ENCODE measurements around the gene ATRNL1. TPM values are rescaled to one million over a fixed set of nuclear protein-coding genes. Genes with fewer than 3 reads are reported as not detected.

Gene ATRNL1
- total RNA-seq, 1 experiment from 2014 or later = 28.7 TPM

DNA sequence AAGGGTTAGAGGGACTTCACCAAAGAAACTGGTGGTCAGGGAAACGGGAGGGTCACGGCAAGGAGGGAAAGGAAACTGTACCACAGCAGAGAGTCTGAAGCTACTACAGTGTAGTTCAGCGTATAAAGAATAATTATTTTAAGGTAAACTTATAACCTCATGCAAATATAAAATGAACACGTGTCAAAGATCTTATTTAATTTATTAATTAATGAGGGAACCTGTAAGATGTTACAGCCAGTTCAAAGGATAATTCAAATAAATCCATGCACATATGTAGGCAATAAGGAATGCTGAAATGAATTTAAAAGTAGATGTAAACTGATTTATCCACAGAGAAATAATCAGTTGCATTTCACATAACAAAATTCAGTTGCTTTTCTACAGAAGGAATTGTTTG, 49.4 kb upstream of the ATRNL1 start:
- DNase-seq (ENCODE audit: low spot score) = no peak
- H3K36me3 Mint-ChIP-seq = peaks cover 5% of the 10 kb centered on the region
- no peak overlapping the region for H3K4me3 Mint-ChIP-seq
- no peak for ATAC-seq
- no peak overlapping the region for H3K27ac Mint-ChIP-seq
- POLR2A ChIA-PET = no interaction called here
- H3K27me3 Mint-ChIP-seq (ENCODE audit: low read depth) = no peaks in the 10 kb centered on the region; the same call in 1 of the 2 replicates
- peaks cover 7% of the 10 kb centered on the region; the same call in 1 of the 2 replicates for H3K4me1 Mint-ChIP-seq
- TF ChIP-seq, protein P1, sequence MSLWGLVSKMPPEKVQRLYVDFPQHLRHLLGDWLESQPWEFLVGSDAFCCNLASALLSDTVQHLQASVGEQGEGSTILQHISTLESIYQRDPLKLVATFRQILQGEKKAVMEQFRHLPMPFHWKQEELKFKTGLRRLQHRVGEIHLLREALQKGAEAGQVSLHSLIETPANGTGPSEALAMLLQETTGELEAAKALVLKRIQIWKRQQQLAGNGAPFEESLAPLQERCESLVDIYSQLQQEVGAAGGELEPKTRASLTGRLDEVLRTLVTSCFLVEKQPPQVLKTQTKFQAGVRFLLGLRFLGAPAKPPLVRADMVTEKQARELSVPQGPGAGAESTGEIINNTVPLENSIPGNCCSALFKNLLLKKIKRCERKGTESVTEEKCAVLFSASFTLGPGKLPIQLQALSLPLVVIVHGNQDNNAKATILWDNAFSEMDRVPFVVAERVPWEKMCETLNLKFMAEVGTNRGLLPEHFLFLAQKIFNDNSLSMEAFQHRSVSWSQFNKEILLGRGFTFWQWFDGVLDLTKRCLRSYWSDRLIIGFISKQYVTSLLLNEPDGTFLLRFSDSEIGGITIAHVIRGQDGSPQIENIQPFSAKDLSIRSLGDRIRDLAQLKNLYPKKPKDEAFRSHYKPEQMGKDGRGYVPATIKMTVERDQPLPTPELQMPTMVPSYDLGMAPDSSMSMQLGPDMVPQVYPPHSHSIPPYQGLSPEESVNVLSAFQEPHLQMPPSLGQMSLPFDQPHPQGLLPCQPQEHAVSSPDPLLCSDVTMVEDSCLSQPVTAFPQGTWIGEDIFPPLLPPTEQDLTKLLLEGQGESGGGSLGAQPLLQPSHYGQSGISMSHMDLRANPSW (CRISPR knock-in tag; conservative IDR thresholded peaks at IDR 0.05; ENCODE audit: low read depth) = no peak
- no peak for TF ChIP-seq SMAD3 (CRISPR knock-in tag; IDR thresholded peaks at IDR 0.05; ENCODE audit: borderline replicate concordance)
- TF ChIP-seq, protein P2, sequence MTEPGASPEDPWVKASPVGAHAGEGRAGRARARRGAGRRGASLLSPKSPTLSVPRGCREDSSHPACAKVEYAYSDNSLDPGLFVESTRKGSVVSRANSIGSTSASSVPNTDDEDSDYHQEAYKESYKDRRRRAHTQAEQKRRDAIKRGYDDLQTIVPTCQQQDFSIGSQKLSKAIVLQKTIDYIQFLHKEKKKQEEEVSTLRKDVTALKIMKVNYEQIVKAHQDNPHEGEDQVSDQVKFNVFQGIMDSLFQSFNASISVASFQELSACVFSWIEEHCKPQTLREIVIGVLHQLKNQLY (CRISPR knock-in tag; IDR thresholded peaks at IDR 0.05) = no peak
- TF ChIP-seq ZNF121 (CRISPR knock-in tag; IDR thresholded peaks at IDR 0.05) = no peak
- TF ChIP-seq, protein P3, sequence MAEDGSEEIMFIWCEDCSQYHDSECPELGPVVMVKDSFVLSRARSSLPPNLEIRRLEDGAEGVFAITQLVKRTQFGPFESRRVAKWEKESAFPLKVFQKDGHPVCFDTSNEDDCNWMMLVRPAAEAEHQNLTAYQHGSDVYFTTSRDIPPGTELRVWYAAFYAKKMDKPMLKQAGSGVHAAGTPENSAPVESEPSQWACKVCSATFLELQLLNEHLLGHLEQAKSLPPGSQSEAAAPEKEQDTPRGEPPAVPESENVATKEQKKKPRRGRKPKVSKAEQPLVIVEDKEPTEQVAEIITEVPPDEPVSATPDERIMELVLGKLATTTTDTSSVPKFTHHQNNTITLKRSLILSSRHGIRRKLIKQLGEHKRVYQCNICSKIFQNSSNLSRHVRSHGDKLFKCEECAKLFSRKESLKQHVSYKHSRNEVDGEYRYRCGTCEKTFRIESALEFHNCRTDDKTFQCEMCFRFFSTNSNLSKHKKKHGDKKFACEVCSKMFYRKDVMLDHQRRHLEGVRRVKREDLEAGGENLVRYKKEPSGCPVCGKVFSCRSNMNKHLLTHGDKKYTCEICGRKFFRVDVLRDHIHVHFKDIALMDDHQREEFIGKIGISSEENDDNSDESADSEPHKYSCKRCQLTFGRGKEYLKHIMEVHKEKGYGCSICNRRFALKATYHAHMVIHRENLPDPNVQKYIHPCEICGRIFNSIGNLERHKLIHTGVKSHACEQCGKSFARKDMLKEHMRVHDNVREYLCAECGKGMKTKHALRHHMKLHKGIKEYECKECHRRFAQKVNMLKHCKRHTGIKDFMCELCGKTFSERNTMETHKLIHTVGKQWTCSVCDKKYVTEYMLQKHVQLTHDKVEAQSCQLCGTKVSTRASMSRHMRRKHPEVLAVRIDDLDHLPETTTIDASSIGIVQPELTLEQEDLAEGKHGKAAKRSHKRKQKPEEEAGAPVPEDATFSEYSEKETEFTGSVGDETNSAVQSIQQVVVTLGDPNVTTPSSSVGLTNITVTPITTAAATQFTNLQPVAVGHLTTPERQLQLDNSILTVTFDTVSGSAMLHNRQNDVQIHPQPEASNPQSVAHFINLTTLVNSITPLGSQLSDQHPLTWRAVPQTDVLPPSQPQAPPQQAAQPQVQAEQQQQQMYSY (CRISPR knock-in tag; IDR thresholded peaks at IDR 0.05) = no peak
- TF ChIP-seq ZNF232 (CRISPR knock-in tag; IDR thresholded peaks at IDR 0.05) = no peak
- TF ChIP-seq, protein P4, sequence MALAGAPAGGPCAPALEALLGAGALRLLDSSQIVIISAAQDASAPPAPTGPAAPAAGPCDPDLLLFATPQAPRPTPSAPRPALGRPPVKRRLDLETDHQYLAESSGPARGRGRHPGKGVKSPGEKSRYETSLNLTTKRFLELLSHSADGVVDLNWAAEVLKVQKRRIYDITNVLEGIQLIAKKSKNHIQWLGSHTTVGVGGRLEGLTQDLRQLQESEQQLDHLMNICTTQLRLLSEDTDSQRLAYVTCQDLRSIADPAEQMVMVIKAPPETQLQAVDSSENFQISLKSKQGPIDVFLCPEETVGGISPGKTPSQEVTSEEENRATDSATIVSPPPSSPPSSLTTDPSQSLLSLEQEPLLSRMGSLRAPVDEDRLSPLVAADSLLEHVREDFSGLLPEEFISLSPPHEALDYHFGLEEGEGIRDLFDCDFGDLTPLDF (CRISPR knock-in tag; IDR thresholded peaks at IDR 0.05) = no peak
- TF ChIP-seq JUN (CRISPR knock-in tag; IDR thresholded peaks at IDR 0.05) = no peak
- TF ChIP-seq KAT7 (CRISPR knock-in tag; IDR thresholded peaks at IDR 0.05; ENCODE audit: borderline replicate concordance) = no peak
- TF ChIP-seq ZNF416 (CRISPR knock-in tag; IDR thresholded peaks at IDR 0.05) = no peak
- TF ChIP-seq, protein P5, sequence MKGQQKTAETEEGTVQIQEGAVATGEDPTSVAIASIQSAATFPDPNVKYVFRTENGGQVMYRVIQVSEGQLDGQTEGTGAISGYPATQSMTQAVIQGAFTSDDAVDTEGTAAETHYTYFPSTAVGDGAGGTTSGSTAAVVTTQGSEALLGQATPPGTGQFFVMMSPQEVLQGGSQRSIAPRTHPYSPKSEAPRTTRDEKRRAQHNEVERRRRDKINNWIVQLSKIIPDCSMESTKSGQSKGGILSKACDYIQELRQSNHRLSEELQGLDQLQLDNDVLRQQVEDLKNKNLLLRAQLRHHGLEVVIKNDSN (CRISPR knock-in tag; IDR thresholded peaks at IDR 0.05) = no peak
- TF ChIP-seq TP53 (CRISPR knock-in tag; IDR thresholded peaks at IDR 0.05) = no peak
- TF ChIP-seq NR1H2 (CRISPR knock-in tag; IDR thresholded peaks at IDR 0.05) = no peak
- no peak for TF ChIP-seq FOXK1 (CRISPR knock-in tag; IDR thresholded peaks at IDR 0.05)
- TF ChIP-seq, protein P6, sequence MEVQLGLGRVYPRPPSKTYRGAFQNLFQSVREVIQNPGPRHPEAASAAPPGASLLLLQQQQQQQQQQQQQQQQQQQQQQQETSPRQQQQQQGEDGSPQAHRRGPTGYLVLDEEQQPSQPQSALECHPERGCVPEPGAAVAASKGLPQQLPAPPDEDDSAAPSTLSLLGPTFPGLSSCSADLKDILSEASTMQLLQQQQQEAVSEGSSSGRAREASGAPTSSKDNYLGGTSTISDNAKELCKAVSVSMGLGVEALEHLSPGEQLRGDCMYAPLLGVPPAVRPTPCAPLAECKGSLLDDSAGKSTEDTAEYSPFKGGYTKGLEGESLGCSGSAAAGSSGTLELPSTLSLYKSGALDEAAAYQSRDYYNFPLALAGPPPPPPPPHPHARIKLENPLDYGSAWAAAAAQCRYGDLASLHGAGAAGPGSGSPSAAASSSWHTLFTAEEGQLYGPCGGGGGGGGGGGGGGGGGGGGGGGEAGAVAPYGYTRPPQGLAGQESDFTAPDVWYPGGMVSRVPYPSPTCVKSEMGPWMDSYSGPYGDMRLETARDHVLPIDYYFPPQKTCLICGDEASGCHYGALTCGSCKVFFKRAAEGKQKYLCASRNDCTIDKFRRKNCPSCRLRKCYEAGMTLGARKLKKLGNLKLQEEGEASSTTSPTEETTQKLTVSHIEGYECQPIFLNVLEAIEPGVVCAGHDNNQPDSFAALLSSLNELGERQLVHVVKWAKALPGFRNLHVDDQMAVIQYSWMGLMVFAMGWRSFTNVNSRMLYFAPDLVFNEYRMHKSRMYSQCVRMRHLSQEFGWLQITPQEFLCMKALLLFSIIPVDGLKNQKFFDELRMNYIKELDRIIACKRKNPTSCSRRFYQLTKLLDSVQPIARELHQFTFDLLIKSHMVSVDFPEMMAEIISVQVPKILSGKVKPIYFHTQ (CRISPR knock-in tag; IDR thresholded peaks at IDR 0.05) = no peak
- TF ChIP-seq MYBL2 (CRISPR knock-in tag; IDR thresholded peaks at IDR 0.05) = no peak
- no peak for TF ChIP-seq JAZF1 (CRISPR knock-in tag; IDR thresholded peaks at IDR 0.05)
- TF ChIP-seq, protein P7, sequence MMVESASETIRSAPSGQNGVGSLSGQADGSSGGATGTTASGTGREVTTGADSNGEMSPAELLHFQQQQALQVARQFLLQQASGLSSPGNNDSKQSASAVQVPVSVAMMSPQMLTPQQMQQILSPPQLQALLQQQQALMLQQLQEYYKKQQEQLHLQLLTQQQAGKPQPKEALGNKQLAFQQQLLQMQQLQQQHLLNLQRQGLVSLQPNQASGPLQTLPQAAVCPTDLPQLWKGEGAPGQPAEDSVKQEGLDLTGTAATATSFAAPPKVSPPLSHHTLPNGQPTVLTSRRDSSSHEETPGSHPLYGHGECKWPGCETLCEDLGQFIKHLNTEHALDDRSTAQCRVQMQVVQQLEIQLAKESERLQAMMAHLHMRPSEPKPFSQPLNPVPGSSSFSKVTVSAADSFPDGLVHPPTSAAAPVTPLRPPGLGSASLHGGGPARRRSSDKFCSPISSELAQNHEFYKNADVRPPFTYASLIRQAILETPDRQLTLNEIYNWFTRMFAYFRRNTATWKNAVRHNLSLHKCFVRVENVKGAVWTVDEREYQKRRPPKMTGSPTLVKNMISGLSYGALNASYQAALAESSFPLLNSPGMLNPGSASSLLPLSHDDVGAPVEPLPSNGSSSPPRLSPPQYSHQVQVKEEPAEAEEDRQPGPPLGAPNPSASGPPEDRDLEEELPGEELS (CRISPR knock-in tag; IDR thresholded peaks at IDR 0.05) = no peak
- peaks cover 30% of the 10 kb centered on the region for H3K9me3 Mint-ChIP-seq
- CTCF ChIA-PET = no interaction called here
